IMR-90 (cell line): ENCODE data around the gene SNAPC4. TPM values are rescaled to one million over a fixed set of nuclear protein-coding genes. Genes with fewer than 3 reads are reported as not detected.

Experiments
- polyA plus RNA-seq, 3 experiments: library from polyadenylated mRNA; depleted of rRNA; stranded (reverse); fragments of >200 nt; gene quantifications; 2 replicates each; pipeline ENCODE4 v1.2.3, GENCODE V29; 2012; ENCODE audit warnings: low replicate concordance in 1 of 3
- total RNA-seq: library from RNA; depleted of rRNA; stranded (reverse); fragments of >200 nt; gene quantifications from 2 replicates; pipeline ENCODE4 v1.2.3, GENCODE V29; 2012
- TF ChIP-seq, protein P1 (sequence below): fragments of 150-350 bp; IDR thresholded peaks from 2 replicates; pipeline ENCODE4 v1.6.1; 2016; ENCODE audit warnings: low read depth, mild to moderate bottlenecking, low read length, moderate library complexity, borderline replicate concordance

The SNAPC4 gene
- total and polyA plus RNA-seq, 2 of the 4 experiments (the other 2 are of a cell fraction): 2.5 to 6.5 TPM

DNA sequence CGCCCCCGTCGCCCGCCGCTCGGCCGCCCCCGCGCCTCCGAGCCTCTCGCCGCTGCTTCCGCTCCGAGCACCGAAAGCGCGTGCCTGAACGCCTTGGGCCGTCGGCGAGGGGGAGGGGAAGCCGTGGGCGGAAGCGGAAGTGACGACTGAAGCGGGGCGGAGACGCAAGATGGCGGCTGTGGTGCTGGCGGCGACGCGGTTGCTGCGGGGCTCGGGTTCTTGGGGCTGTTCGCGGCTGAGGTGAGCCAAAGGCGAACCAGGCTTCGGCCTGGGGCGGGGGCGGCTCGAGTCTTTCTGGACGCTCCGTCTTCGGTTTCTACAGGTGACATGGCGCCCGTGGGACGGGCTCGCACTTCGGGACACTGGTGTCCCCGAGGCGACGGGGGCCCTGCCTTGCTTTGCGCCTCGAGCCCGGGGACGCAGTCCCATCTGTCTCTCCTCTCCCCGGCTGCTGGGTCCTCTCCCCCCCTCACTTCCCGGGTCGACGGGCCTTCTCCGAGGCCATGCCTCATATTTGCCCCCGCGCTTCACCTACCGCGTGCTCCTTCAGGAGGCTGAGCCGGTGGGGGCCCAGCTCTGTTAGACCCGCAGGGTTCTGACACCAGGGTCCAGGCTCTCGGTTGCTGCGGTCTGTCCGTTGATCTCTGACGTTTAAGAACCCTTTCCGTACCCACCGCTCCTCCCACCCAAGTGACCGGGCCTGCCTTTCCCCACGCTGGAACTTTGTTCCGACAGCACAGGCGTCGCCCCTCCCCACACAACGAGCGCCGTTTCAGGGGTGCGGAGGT is 10.7 kb upstream of the SNAPC4 start, which contains the start of the genes ENTR1 and PMPCA (continued):
- TF ChIP-seq, protein P1, sequence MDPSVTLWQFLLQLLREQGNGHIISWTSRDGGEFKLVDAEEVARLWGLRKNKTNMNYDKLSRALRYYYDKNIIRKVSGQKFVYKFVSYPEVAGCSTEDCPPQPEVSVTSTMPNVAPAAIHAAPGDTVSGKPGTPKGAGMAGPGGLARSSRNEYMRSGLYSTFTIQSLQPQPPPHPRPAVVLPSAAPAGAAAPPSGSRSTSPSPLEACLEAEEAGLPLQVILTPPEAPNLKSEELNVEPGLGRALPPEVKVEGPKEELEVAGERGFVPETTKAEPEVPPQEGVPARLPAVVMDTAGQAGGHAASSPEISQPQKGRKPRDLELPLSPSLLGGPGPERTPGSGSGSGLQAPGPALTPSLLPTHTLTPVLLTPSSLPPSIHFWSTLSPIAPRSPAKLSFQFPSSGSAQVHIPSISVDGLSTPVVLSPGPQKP: no peak
